Tibial nerve (tissue), 3 donors: ENCODE results near the gene NDUFB11.

Experiments used
- POLR2A ChIP-seq, 2 donors: fragments of 450-650 bp; IDR thresholded peaks; one replicate each; pipeline ENCODE4 v1.6.1; 2017; ENCODE audit warnings: antibody characterized with exemption in 2 of 2, mild to moderate bottlenecking in 2 of 2, moderate library complexity in 2 of 2
- TF ChIP-seq, protein P1 (sequence below), 5 experiments: fragments of 200-600 bp in 3 of 5; fragments of 450-650 bp in 2 of 5; sonication (generic) in 3 of 5; IDR thresholded peaks; one replicate each; pipeline ENCODE4 v1.5.1; 2016 to 2019; ENCODE audit warnings: antibody characterized with exemption in 5 of 5, mild to moderate bottlenecking in 3 of 5, moderate library complexity in 2 of 5

DNA sequence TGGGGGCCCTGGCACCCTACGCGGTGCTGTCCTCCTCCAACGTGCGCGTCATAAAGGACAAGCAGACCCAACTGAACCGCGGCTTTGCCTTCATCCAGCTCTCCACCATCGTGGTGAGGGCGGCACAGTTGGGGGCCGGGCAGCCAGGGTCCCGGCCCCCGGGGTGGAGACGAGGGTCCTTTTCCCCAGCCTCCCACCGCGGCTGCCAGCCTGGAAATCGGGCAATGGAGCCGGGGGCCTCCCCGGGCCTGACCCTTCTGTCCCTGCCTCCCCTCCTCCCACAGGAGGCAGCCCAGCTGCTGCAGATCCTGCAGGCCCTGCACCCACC is 35.4 kb upstream of the NDUFB11 start:
- TF ChIP-seq, protein P1, sequence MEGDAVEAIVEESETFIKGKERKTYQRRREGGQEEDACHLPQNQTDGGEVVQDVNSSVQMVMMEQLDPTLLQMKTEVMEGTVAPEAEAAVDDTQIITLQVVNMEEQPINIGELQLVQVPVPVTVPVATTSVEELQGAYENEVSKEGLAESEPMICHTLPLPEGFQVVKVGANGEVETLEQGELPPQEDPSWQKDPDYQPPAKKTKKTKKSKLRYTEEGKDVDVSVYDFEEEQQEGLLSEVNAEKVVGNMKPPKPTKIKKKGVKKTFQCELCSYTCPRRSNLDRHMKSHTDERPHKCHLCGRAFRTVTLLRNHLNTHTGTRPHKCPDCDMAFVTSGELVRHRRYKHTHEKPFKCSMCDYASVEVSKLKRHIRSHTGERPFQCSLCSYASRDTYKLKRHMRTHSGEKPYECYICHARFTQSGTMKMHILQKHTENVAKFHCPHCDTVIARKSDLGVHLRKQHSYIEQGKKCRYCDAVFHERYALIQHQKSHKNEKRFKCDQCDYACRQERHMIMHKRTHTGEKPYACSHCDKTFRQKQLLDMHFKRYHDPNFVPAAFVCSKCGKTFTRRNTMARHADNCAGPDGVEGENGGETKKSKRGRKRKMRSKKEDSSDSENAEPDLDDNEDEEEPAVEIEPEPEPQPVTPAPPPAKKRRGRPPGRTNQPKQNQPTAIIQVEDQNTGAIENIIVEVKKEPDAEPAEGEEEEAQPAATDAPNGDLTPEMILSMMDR (IDR thresholded peaks at IDR 0.05), result no peak
- TF ChIP-seq POLR2A (IDR thresholded peaks at IDR 0.05), result no peak
